ENCODE results near the gene IPCEF1. TPM values are rescaled to one million over a fixed set of nuclear protein-coding genes. Genes with fewer than 3 reads are reported as not detected.

IPCEF1 gene
- polyA plus RNA-seq, 2 of the 4 experiments (the other 2 are of a cell fraction), result 0.01 TPM; not detected in 1

DNA sequence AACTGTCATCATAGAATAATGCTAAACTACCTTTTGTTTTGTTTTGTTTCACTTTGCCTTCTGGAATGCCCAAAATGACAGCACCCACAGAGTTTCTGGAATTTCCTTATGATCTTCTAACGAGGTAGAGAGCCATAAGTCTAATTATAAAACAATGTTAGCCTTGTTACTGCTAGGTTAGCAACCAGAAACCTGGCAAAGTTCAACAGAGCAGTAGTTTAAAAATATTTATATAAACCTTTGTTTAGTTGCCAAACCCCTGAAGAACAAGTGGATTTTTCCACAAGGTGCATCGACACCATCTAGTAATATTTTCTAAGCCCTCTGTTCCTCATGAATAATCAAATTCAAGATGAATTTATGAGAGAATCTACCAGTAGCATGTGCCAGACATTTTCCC, 27.6 kb upstream of the IPCEF1 start:
- CTCF ChIA-PET, result no interaction called here
- H3K4me3 ChIP-seq, result no peak overlapping the region
- peaks cover 17% of the 10 kb centered on the region for H3K4me1 ChIP-seq
- DNase-seq (ENCODE audit: low read depth in 1 of 2, low spot score in 1 of 2) (no peak), ATAC-seq (no peak), FAIRE-seq (no peak)
- H3K4me2 ChIP-seq, result no peak overlapping the region
- H3K9me3 ChIP-seq, result peaks cover 4% of the 10 kb centered on the region; the same call in 2 of the 3 replicates
- no peak overlapping the region for H3K27ac ChIP-seq
- TF ChIP-seq CEBPB (IDR thresholded peaks at IDR 0.05) (no peak), RAD21 (conservative IDR thresholded peaks at IDR 0.05 in 1 of 2, IDR thresholded peaks at IDR 0.05 in 1 of 2) (no peak), CBX2 (IDR thresholded peaks at IDR 0.05; ENCODE audit: borderline replicate concordance, low read depth) (no peak), JUNB (IDR thresholded peaks at IDR 0.05) (no peak), SMC3 (IDR thresholded peaks at IDR 0.05) (no peak), PHF8 (IDR thresholded peaks at IDR 0.05; ENCODE audit: borderline replicate concordance, low read depth) (no peak), CBX8 (IDR thresholded peaks at IDR 0.05) (no peak), BHLHE40 (IDR thresholded peaks at IDR 0.05; ENCODE audit: low read depth, low read length) (no peak), NFE2L2 (conservative IDR thresholded peaks at IDR 0.05; ENCODE audit: low read length) (no peak)
- TF ChIP-seq, protein P1, sequence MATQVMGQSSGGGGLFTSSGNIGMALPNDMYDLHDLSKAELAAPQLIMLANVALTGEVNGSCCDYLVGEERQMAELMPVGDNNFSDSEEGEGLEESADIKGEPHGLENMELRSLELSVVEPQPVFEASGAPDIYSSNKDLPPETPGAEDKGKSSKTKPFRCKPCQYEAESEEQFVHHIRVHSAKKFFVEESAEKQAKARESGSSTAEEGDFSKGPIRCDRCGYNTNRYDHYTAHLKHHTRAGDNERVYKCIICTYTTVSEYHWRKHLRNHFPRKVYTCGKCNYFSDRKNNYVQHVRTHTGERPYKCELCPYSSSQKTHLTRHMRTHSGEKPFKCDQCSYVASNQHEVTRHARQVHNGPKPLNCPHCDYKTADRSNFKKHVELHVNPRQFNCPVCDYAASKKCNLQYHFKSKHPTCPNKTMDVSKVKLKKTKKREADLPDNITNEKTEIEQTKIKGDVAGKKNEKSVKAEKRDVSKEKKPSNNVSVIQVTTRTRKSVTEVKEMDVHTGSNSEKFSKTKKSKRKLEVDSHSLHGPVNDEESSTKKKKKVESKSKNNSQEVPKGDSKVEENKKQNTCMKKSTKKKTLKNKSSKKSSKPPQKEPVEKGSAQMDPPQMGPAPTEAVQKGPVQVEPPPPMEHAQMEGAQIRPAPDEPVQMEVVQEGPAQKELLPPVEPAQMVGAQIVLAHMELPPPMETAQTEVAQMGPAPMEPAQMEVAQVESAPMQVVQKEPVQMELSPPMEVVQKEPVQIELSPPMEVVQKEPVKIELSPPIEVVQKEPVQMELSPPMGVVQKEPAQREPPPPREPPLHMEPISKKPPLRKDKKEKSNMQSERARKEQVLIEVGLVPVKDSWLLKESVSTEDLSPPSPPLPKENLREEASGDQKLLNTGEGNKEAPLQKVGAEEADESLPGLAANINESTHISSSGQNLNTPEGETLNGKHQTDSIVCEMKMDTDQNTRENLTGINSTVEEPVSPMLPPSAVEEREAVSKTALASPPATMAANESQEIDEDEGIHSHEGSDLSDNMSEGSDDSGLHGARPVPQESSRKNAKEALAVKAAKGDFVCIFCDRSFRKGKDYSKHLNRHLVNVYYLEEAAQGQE (IDR thresholded peaks at IDR 0.05), result no peak
- POLR2A ChIA-PET, result no interaction called here
- 82% methylated on average over 2 of the region's 2 CpGs for WGBS (ENCODE audit: missing lambda C conversion rate)

DNA sequence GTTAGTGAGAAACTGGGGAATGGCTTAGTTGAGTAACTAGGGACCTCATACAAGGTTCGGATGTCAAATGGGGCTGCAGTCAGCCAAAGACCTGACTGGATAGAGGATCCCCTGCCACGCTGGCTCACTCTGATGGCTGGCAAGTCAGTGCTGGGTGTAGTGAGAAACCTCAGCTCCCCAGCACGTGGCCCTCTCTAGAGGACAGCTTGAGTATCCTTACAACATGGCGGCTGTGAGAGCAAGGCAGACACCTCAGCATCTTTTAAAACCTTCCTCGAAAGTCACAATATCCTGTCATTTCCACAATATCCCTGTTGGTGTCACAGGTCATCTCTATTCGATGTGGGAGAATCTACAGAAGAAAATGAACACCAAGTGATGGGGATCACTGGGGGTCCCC, 26.7 kb upstream of the IPCEF1 start:
- Histone ChIP-seq H3K4me2 (no peak overlapping the region), H3K9me3 (no peaks in the 10 kb centered on the region; the same call in 2 of the 3 replicates), H3K4me1 (peaks cover 17% of the 10 kb centered on the region), H3K27ac (no peak overlapping the region), H3K4me3 (no peak overlapping the region)
- CTCF ChIA-PET, result no interaction called here
- POLR2A ChIA-PET, result no interaction called here
- ATAC-seq, result no peak
- WGBS (ENCODE audit: missing lambda C conversion rate), result 82% methylated on average over 6 of the region's 6 CpGs
- TF ChIP-seq, protein P2, sequence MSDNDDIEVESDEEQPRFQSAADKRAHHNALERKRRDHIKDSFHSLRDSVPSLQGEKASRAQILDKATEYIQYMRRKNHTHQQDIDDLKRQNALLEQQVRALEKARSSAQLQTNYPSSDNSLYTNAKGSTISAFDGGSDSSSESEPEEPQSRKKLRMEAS (IDR thresholded peaks at IDR 0.05), result no peak
- TF ChIP-seq TFCP2L1 (CRISPR knock-in tag; IDR thresholded peaks at IDR 0.05), result no peak
- no peak for TF ChIP-seq CHD2 (IDR thresholded peaks at IDR 0.05; ENCODE audit: low read length, partially characterized antibody)
- no peak for TF ChIP-seq POLR2AphosphoS2 (conservative IDR thresholded peaks at IDR 0.05; ENCODE audit: low read length)
- no peak for TF ChIP-seq RARB (CRISPR knock-in tag; IDR thresholded peaks at IDR 0.05)
- no peak for TF ChIP-seq HEYL (CRISPR knock-in tag; IDR thresholded peaks at IDR 0.05)
- no peak for TF ChIP-seq HOXB5 (CRISPR knock-in tag; IDR thresholded peaks at IDR 0.05)
- TF ChIP-seq SMC3 (IDR thresholded peaks at IDR 0.05), result no peak
- no peak for TF ChIP-seq PHF8 (IDR thresholded peaks at IDR 0.05; ENCODE audit: borderline replicate concordance, low read depth)
- TF ChIP-seq ZSCAN20 (CRISPR knock-in tag; IDR thresholded peaks at IDR 0.05), result no peak
- no peak for TF ChIP-seq ZNF302 (CRISPR knock-in tag; IDR thresholded peaks at IDR 0.05)
- no peak for FAIRE-seq
- DNase-seq (ENCODE audit: low read depth in 1 of 2, low spot score in 1 of 2), result peak in 1 of 2 experiments; percentile 13

DNA sequence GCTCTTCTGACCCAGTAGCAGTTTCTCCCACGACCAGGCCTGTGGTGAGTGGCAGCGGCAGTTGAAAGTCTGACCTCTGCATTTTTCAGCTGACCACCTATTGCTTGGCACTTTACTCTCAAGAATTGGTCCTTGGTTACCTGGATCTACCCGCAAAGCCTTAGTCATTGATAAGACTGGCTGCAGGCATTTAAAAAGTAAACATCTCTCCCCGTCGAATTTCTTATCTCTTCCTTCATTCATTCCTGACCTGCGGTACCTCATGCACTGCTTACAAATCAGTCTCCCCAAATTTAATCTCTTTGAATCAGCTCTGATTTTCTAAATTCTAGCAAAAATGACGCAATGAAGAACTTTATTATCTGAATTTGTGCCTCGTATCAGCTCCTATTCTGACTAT, 26.1 kb upstream of the IPCEF1 start:
- Histone ChIP-seq H3K4me1 (peaks cover 13% of the 10 kb centered on the region), H3K9me3 (no peaks in the 10 kb centered on the region), H3K27ac (no peak overlapping the region), H3K4me3 (no peak overlapping the region), H3K4me2 (no peak overlapping the region)
- CTCF ChIA-PET, result no interaction called here
- FAIRE-seq, result no peak
- no peak for DNase-seq (ENCODE audit: low read depth in 1 of 2, low spot score in 1 of 2)
- ATAC-seq, result no peak
- POLR2A ChIA-PET, result no interaction called here
- TF ChIP-seq, protein P3, sequence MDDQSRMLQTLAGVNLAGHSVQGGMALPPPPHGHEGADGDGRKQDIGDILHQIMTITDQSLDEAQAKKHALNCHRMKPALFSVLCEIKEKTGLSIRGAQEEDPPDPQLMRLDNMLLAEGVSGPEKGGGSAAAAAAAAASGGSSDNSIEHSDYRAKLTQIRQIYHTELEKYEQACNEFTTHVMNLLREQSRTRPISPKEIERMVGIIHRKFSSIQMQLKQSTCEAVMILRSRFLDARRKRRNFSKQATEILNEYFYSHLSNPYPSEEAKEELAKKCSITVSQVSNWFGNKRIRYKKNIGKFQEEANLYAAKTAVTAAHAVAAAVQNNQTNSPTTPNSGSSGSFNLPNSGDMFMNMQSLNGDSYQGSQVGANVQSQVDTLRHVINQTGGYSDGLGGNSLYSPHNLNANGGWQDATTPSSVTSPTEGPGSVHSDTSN (IDR thresholded peaks at IDR 0.05), result no peak
- no peak for TF ChIP-seq RAD21 (conservative IDR thresholded peaks at IDR 0.05 in 1 of 2, IDR thresholded peaks at IDR 0.05 in 1 of 2)
- no peak for TF ChIP-seq HOXA7 (CRISPR knock-in tag; IDR thresholded peaks at IDR 0.05)
- TF ChIP-seq NFE2L2 (conservative IDR thresholded peaks at IDR 0.05; ENCODE audit: low read length), result no peak
- no peak for TF ChIP-seq TP53 (CRISPR knock-in tag; IDR thresholded peaks at IDR 0.05)
- no peak for TF ChIP-seq BHLHE40 (IDR thresholded peaks at IDR 0.05; ENCODE audit: low read depth, low read length)
- TF ChIP-seq RNF2 (IDR thresholded peaks at IDR 0.05; ENCODE audit: borderline replicate concordance, low read depth), result no peak
- TF ChIP-seq FOSB (CRISPR knock-in tag; IDR thresholded peaks at IDR 0.05), result no peak
- TF ChIP-seq ZNF302 (CRISPR knock-in tag; IDR thresholded peaks at IDR 0.05), result no peak
- TF ChIP-seq NR3C1 (IDR thresholded peaks at IDR 0.05), result no peak
- no peak for TF ChIP-seq HEYL (CRISPR knock-in tag; IDR thresholded peaks at IDR 0.05)
- TF ChIP-seq HDAC2 (IDR thresholded peaks at IDR 0.05), result no peak
- TF ChIP-seq EP300 (IDR thresholded peaks at IDR 0.05), result no peak
- TF ChIP-seq PHF8 (IDR thresholded peaks at IDR 0.05; ENCODE audit: borderline replicate concordance, low read depth), result no peak
- TF ChIP-seq EHMT2 (IDR thresholded peaks at IDR 0.05; ENCODE audit: low read depth), result no peak
- TF ChIP-seq RCOR1 (IDR thresholded peaks at IDR 0.05; ENCODE audit: low read depth, low read length), result no peak
- 72% methylated on average over 8 of the region's 8 CpGs for WGBS (ENCODE audit: missing lambda C conversion rate)
